HTR-8/SVneo (cell line): ENCODE data around the gene RAB5A.
"Not testable (repeated sequence)": the region's sequence is repeated elsewhere in the genome, so short reads cannot be mapped to it uniquely, and the experiment has no call there.

Source experiments
- DNase-seq: peaks from one replicate; pipeline ENCODE4 v3.0.0; 2011; ENCODE audit warnings: low spot score, mixed read lengths; ENCODE audit not compliant: insufficient read length
- FAIRE-seq: peaks from 2 replicates; lab custom pipeline; 2011; peaks lifted over from hg19 to GRCh38; lab: Jason Lieb, UNC

The RAB5A gene

GRCh38 chr3:20022954-20023622 is 76.2 kb downstream of the RAB5A start:
- FAIRE-seq: no peak
- no peak for DNase-seq

- FAIRE-seq (no peak), DNase-seq (no peak)
Measured at GRCh38 chr3:20023623-20024405, 76.9 kb downstream of the RAB5A start.

DNA sequence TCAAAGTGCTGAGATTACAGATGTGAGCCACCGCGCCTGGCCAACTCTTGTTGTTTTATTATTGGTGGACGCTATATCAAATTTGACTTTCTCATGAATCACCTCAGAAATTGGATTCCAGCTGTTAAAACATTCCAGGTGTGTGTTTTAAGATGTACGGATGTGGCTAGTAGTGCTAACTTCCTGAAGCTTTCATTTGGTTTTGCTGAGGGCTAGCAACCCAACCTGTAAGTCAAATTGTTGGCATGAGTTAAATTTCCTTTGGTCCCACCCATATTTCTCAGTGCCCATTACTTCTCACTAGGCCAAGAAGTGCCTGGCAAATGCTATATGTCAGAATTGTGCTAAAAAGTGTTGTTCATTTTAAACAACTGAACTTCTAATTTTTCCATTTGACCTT is 80.2 kb downstream of the RAB5A start:
- FAIRE-seq (no peak), DNase-seq (no peak)

GRCh38 chr3:20028905-20029331 is 82.0 kb downstream of the RAB5A start:
- no peak for FAIRE-seq
- DNase-seq: no peak

DNA sequence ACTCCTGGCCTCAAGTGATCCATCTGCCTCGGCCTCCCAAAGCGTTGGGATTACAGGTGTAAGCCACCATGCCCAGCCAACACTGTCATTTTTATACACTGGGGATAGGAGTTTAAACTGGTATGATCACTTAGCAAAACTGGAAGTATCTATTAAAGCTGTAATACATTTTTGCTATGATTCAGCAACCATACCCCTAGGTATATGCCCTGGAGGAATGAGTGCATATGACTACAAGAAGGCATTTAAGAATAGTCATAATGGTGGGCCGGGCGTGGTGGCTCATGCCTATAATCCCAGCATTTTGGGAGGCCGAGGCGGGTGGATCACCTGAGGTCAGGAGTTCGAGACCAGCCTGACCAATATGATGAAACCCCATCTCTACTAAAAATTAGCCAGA is 85.0 kb downstream of the RAB5A start:
- FAIRE-seq, DNase-seq: not testable (repeated sequence)
